ENCODE measurements around the gene LETM1. TPM values are rescaled to one million over a fixed set of nuclear protein-coding genes. Genes with fewer than 3 reads are reported as not detected.
A peak's percentile ranks its signal among the peaks of the same experiment; 100 is the strongest.
"Not testable (repeated sequence)": the region's sequence is repeated elsewhere in the genome, so short reads cannot be mapped to it uniquely, and the experiment has no call there.

The LETM1 gene
- polyA plus RNA-seq, 2 donors: 25.7 to 30.7 TPM

GRCh38 chr4:1843852-1844251, 12.1 kb downstream of the LETM1 start:
- Histone ChIP-seq H3K27ac (ENCODE audit: low read depth in 2 of 2, low read length in 1 of 2) (no peak overlapping the region), H3K27me3 (ENCODE audit: control insufficient read depth in 1 of 2, insufficient read depth in 2 of 2, low read length in 2 of 2) (no peaks in the 10 kb centered on the region), H3K9me3 (ENCODE audit: control insufficient read depth in 2 of 2, insufficient read depth in 1 of 2, low read depth in 1 of 2, low read length in 1 of 2) (no peaks in the 10 kb centered on the region), H3K36me3 (ENCODE audit: control insufficient read depth in 2 of 2, insufficient read depth in 2 of 2, low read length in 1 of 2) (peaks cover 13 to 44% of the 10 kb centered on the region in 2 donors), H3K4me1 (ENCODE audit: control insufficient read depth in 2 of 2, insufficient read depth in 2 of 2, low read length in 1 of 2) (no peaks in the 10 kb centered on the region), H3K4me3 (ENCODE audit: low read depth in 1 of 2, low read length in 2 of 2) (no peak overlapping the region)
- WGBS, 2 donors: 70 to 79% methylated on average over 10 of the region's 10 CpGs

- Histone ChIP-seq H3K27ac (ENCODE audit: low read depth in 2 of 2, low read length in 1 of 2) (no peak overlapping the region), H3K9me3 (ENCODE audit: control insufficient read depth in 2 of 2, insufficient read depth in 1 of 2, low read depth in 1 of 2, low read length in 1 of 2) (no peaks in the 10 kb centered on the region), H3K36me3 (ENCODE audit: control insufficient read depth in 2 of 2, insufficient read depth in 2 of 2, low read length in 1 of 2) (peaks cover 13 to 49% of the 10 kb centered on the region in 2 donors), H3K4me1 (ENCODE audit: control insufficient read depth in 2 of 2, insufficient read depth in 2 of 2, low read length in 1 of 2) (no peaks in the 10 kb centered on the region), H3K27me3 (ENCODE audit: control insufficient read depth in 1 of 2, insufficient read depth in 2 of 2, low read length in 2 of 2) (no peaks in the 10 kb centered on the region), H3K4me3 (ENCODE audit: low read depth in 1 of 2, low read length in 2 of 2) (no peak overlapping the region)
- 84 to 86% methylated on average over 17 of the region's 17 CpGs for WGBS, 2 donors
Observed at GRCh38 chr4:1842993-1843448, 12.9 kb downstream of the LETM1 start.

- Histone ChIP-seq H3K36me3 (ENCODE audit: control insufficient read depth in 2 of 2, insufficient read depth in 2 of 2, low read length in 1 of 2) (peaks cover 13 to 49% of the 10 kb centered on the region in 2 donors), H3K27me3 (ENCODE audit: control insufficient read depth in 1 of 2, insufficient read depth in 2 of 2, low read length in 2 of 2) (no peaks in the 10 kb centered on the region), H3K4me3 (ENCODE audit: low read depth in 1 of 2, low read length in 2 of 2) (no peak overlapping the region), H3K4me1 (ENCODE audit: control insufficient read depth in 2 of 2, insufficient read depth in 2 of 2, low read length in 1 of 2) (no peaks in the 10 kb centered on the region), H3K27ac (ENCODE audit: low read depth in 2 of 2, low read length in 1 of 2) (no peak overlapping the region), H3K9me3 (ENCODE audit: control insufficient read depth in 2 of 2, insufficient read depth in 1 of 2, low read depth in 1 of 2, low read length in 1 of 2) (no peaks in the 10 kb centered on the region)
- 93 to 94% methylated on average over 13 of the region's 13 CpGs for WGBS, 2 donors
Observed at GRCh38 chr4:1842339-1842895, 13.5 kb downstream of the LETM1 start.

GRCh38 chr4:1841887-1842210, 14.1 kb downstream of the LETM1 start:
- H3K36me3 ChIP-seq (ENCODE audit: control insufficient read depth in 2 of 2, insufficient read depth in 2 of 2, low read length in 1 of 2): peaks cover 13 to 49% of the 10 kb centered on the region in 2 donors
- no peaks in the 10 kb centered on the region for H3K4me1 ChIP-seq (ENCODE audit: control insufficient read depth in 2 of 2, insufficient read depth in 2 of 2, low read length in 1 of 2)
- 84 to 89% methylated on average over 9 of the region's 9 CpGs for WGBS, 2 donors

DNA sequence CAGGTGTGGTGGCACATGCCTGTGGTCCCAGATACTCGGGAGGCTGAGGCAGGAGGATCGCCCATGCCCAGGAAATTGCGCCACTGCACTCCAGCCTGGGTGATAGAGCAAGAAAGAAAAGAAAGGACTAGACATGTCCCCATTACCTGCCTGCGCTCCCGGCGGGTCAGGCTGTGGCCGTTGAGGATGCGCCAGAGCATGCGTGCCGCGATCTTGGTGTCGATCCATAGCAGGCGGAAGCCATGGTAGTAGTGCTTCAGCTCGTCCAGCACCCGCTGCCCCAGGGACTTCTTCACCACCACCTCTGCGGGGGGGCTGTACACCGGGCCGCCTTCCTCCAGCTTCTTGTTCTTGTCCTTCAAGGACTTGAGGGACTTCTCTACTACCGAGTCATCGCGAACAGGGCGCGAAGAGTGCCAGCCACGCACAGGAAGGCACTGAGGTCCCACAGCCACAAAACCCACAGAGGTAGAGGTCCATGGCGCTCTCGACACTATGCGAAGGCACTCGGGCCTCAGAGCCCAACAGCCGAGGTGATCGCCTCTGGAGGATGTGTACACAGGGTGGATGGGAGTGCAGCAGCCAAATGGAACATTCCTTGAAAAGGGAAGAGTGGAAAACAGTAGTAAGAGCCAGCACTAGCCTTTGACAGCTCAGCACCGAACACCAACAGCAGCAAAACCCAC, 14.6 kb downstream of the LETM1 start:
- Histone ChIP-seq H3K36me3 (ENCODE audit: control insufficient read depth in 2 of 2, insufficient read depth in 2 of 2, low read length in 1 of 2) (peaks cover 17 to 54% of the 10 kb centered on the region in 2 donors), H3K4me3 (ENCODE audit: low read depth in 1 of 2, low read length in 2 of 2) (no peak overlapping the region), H3K4me1 (ENCODE audit: control insufficient read depth in 2 of 2, insufficient read depth in 2 of 2, low read length in 1 of 2) (no peaks in the 10 kb centered on the region), H3K27ac (ENCODE audit: low read depth in 2 of 2, low read length in 1 of 2) (no peak overlapping the region), H3K9me3 (ENCODE audit: control insufficient read depth in 2 of 2, insufficient read depth in 1 of 2, low read depth in 1 of 2, low read length in 1 of 2) (no peaks in the 10 kb centered on the region), H3K27me3 (ENCODE audit: control insufficient read depth in 1 of 2, insufficient read depth in 2 of 2, low read length in 2 of 2) (no peaks in the 10 kb centered on the region)
- 93 to 94% methylated on average over 30 to 31 of the region's 31 CpGs for WGBS, 2 donors

More at GRCh38 chr4:1841887-1842210, 14.1 kb downstream of the LETM1 start:
- Histone ChIP-seq H3K4me3 (ENCODE audit: low read depth in 1 of 2, low read length in 2 of 2) (no peak overlapping the region), H3K27me3 (ENCODE audit: control insufficient read depth in 1 of 2, insufficient read depth in 2 of 2, low read length in 2 of 2) (no peaks in the 10 kb centered on the region), H3K9me3 (ENCODE audit: control insufficient read depth in 2 of 2, insufficient read depth in 1 of 2, low read depth in 1 of 2, low read length in 1 of 2) (no peaks in the 10 kb centered on the region), H3K27ac (ENCODE audit: low read depth in 2 of 2, low read length in 1 of 2) (no peak overlapping the region)

DNA sequence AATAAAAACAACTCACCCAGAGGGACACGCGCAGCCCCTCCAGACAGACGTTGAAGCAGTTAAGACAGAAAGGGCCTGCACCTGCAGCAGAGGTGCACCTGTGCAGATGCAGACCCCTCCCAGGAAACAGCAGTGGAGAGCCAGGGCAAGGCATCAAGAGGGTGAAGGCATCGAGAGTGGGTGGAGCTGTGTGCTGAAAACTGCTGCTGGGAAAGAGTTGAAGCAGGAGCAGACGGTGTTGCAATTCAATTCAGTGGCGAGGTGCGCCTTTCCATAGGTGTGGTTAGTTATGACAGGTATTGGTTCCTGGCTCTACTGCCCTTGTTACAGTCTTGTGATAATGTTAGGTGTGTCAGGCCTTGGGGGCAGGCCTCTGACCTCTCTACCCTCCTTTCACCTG, 16.7 kb downstream of the LETM1 start:
- peaks cover 27 to 61% of the 10 kb centered on the region in 2 donors for H3K36me3 ChIP-seq (ENCODE audit: control insufficient read depth in 2 of 2, insufficient read depth in 2 of 2, low read length in 1 of 2)
- no peaks in the 10 kb centered on the region for H3K27me3 ChIP-seq (ENCODE audit: control insufficient read depth in 1 of 2, insufficient read depth in 2 of 2, low read length in 2 of 2)
- H3K9me3 ChIP-seq (ENCODE audit: control insufficient read depth in 2 of 2, insufficient read depth in 1 of 2, low read depth in 1 of 2, low read length in 1 of 2): no peaks in the 10 kb centered on the region
- 74% methylated on average over 7 of the region's 7 CpGs for WGBS, 2 donors
- no peaks in the 10 kb centered on the region for H3K4me1 ChIP-seq (ENCODE audit: control insufficient read depth in 2 of 2, insufficient read depth in 2 of 2, low read length in 1 of 2)
- H3K27ac ChIP-seq (ENCODE audit: low read depth in 2 of 2, low read length in 1 of 2): peak overlapping the region; percentile 50 to 79
- no peak overlapping the region for H3K4me3 ChIP-seq (ENCODE audit: low read depth in 1 of 2, low read length in 2 of 2)

- H3K9me3 ChIP-seq (ENCODE audit: control insufficient read depth in 2 of 2, insufficient read depth in 1 of 2, low read depth in 1 of 2, low read length in 1 of 2): no peaks in the 10 kb centered on the region
- no peaks in the 10 kb centered on the region for H3K4me1 ChIP-seq (ENCODE audit: control insufficient read depth in 2 of 2, insufficient read depth in 2 of 2, low read length in 1 of 2)
- WGBS, 2 donors: 94 to 96% methylated on average over 10 of the region's 10 CpGs
- H3K36me3 ChIP-seq (ENCODE audit: control insufficient read depth in 2 of 2, insufficient read depth in 2 of 2, low read length in 1 of 2): peaks cover 31 to 62% of the 10 kb centered on the region in 2 donors
- H3K27ac ChIP-seq (ENCODE audit: low read depth in 2 of 2, low read length in 1 of 2): no peak overlapping the region
- no peak overlapping the region for H3K4me3 ChIP-seq (ENCODE audit: low read depth in 1 of 2, low read length in 2 of 2)
- no peaks in the 10 kb centered on the region for H3K27me3 ChIP-seq (ENCODE audit: control insufficient read depth in 1 of 2, insufficient read depth in 2 of 2, low read length in 2 of 2)
Observed at GRCh38 chr4:1837069-1837468, 18.9 kb downstream of the LETM1 start.

- Histone ChIP-seq H3K36me3 (ENCODE audit: control insufficient read depth in 2 of 2, insufficient read depth in 2 of 2, low read length in 1 of 2) (peaks cover 31 to 58% of the 10 kb centered on the region in 2 donors), H3K27ac (ENCODE audit: low read depth in 2 of 2, low read length in 1 of 2) (no peak overlapping the region)
- 92 to 97% methylated on average over 7 of the region's 7 CpGs for WGBS, 2 donors
Observed at GRCh38 chr4:1836650-1837049, 19.3 kb downstream of the LETM1 start.

DNA sequence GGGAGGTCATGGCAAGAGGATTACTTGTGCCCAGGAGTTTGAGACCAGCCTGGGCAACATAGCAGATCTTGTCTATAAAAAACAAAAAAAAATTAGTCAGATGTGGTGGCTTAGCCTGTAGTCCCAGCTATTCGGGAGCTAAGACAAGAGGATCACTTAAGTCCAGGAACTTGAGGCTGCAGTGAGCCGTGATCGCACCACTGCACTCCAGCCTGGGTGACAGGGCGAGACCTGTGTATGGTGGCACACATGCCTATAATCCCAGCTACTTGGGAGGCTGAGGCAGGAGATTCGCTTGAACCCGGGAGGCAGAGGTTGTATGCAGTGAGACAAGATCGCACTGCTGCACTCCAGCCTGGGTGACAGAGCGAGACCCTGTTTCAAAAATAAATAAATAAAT, 20.1 kb downstream of the LETM1 start:
- not testable (repeated sequence) for H3K4me1 ChIP-seq (ENCODE audit: control insufficient read depth in 2 of 2, insufficient read depth in 2 of 2, low read length in 1 of 2); H3K27ac ChIP-seq (ENCODE audit: low read depth in 2 of 2, low read length in 1 of 2); H3K9me3 ChIP-seq (ENCODE audit: control insufficient read depth in 2 of 2, insufficient read depth in 1 of 2, low read depth in 1 of 2, low read length in 1 of 2); H3K4me3 ChIP-seq (ENCODE audit: low read depth in 1 of 2, low read length in 2 of 2); H3K27me3 ChIP-seq (ENCODE audit: control insufficient read depth in 1 of 2, insufficient read depth in 2 of 2, low read length in 2 of 2)
- H3K36me3 ChIP-seq (ENCODE audit: control insufficient read depth in 2 of 2, insufficient read depth in 2 of 2, low read length in 1 of 2): peaks cover 38 to 57% of the 10 kb centered on the region in 2 donors
- 92 to 97% methylated on average over 8 of the region's 8 CpGs for WGBS, 2 donors

More at GRCh38 chr4:1836650-1837049, 19.3 kb downstream of the LETM1 start:
- Histone ChIP-seq H3K4me1 (ENCODE audit: control insufficient read depth in 2 of 2, insufficient read depth in 2 of 2, low read length in 1 of 2) (no peaks in the 10 kb centered on the region), H3K4me3 (ENCODE audit: low read depth in 1 of 2, low read length in 2 of 2) (no peak overlapping the region), H3K27me3 (ENCODE audit: control insufficient read depth in 1 of 2, insufficient read depth in 2 of 2, low read length in 2 of 2) (no peaks in the 10 kb centered on the region), H3K9me3 (ENCODE audit: control insufficient read depth in 2 of 2, insufficient read depth in 1 of 2, low read depth in 1 of 2, low read length in 1 of 2) (no peaks in the 10 kb centered on the region)

Measured in esophagus (tissue), 2 donors.